Measurements from ENCODE around the gene SULT4A1. TPM values are rescaled to one million over a fixed set of nuclear protein-coding genes. Genes with fewer than 3 reads are reported as not detected.

SULT4A1 gene
- total and polyA plus RNA-seq, 10 donors = 0.35 to 5.1 (median 1.7) TPM

DNA sequence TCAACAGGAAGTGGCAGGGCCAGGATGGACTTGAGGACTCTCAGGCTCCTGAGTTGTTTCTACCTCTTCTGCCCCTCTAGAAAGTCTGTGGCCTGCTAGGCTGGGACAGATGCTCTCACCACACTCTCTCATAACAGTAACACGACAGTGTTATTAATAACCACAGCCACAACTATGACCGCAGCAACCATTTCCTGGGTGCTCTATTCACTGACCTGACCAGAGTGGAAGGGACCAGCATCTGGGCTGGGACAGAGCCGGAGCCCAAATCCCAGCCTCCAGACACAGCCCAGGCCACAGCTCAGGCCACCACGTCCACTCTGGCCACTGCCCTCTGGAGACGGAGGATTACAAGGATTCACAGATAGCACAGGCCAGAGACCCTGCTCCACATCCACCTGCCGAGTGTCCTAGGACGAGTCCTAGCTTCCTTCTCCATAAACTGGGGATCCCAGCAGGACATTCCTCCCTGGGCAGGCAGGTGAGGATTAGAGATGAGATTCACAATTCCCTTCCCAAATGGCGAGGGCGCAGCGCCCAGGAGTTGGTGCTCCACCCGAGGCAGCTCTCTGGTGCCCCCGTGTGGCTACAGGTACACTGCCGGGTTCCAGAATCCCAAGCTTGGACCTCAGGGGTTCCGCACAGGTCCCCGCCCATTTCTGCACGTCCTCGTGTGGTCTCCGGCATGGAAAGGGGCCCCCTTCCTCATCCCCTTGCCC is 22.4 kb upstream of the SULT4A1 start:
- H3K36me3 ChIP-seq = no peaks in the 10 kb centered on the region
- WGBS, 5 donors = 20 to 26% (median 21%) methylated on average over 18 of the region's 18 CpGs
- peak overlapping the region in 1 of 8 donors; percentile 28 for H3K4me3 ChIP-seq
- no peak overlapping the region for H3K27ac ChIP-seq
- DNase-seq = peak; percentile 82
- no peaks in the 10 kb centered on the region for H3K9me3 ChIP-seq
- TF ChIP-seq, protein P1, sequence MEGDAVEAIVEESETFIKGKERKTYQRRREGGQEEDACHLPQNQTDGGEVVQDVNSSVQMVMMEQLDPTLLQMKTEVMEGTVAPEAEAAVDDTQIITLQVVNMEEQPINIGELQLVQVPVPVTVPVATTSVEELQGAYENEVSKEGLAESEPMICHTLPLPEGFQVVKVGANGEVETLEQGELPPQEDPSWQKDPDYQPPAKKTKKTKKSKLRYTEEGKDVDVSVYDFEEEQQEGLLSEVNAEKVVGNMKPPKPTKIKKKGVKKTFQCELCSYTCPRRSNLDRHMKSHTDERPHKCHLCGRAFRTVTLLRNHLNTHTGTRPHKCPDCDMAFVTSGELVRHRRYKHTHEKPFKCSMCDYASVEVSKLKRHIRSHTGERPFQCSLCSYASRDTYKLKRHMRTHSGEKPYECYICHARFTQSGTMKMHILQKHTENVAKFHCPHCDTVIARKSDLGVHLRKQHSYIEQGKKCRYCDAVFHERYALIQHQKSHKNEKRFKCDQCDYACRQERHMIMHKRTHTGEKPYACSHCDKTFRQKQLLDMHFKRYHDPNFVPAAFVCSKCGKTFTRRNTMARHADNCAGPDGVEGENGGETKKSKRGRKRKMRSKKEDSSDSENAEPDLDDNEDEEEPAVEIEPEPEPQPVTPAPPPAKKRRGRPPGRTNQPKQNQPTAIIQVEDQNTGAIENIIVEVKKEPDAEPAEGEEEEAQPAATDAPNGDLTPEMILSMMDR (IDR thresholded peaks at IDR 0.05 in 8 of 11, conservative IDR thresholded peaks at IDR 0.05 in 3 of 11) = peak in 10 of 11 experiments; percentile 26 to 82 (median 62)
- no peak for TF ChIP-seq POLR2A (IDR thresholded peaks at IDR 0.05)
- no peak for TF ChIP-seq POLR2AphosphoS5 (IDR thresholded peaks at IDR 0.05)
- H3K27me3 ChIP-seq (replicated peaks in 1 of 7) = peaks cover 0 to 90% (median 18%) of the 10 kb centered on the region in 7 donors
- peaks cover 0 to 10% (median 6%) of the 10 kb centered on the region in 6 donors for H3K4me1 ChIP-seq
- intact Hi-C loops (cut with DNase I; ENCODE audit: low total_unique reads) = loop anchor here (10.0 kb wide), 1 partner anchor 490 kb away; no protein-coding TSS in a partner anchor

DNA sequence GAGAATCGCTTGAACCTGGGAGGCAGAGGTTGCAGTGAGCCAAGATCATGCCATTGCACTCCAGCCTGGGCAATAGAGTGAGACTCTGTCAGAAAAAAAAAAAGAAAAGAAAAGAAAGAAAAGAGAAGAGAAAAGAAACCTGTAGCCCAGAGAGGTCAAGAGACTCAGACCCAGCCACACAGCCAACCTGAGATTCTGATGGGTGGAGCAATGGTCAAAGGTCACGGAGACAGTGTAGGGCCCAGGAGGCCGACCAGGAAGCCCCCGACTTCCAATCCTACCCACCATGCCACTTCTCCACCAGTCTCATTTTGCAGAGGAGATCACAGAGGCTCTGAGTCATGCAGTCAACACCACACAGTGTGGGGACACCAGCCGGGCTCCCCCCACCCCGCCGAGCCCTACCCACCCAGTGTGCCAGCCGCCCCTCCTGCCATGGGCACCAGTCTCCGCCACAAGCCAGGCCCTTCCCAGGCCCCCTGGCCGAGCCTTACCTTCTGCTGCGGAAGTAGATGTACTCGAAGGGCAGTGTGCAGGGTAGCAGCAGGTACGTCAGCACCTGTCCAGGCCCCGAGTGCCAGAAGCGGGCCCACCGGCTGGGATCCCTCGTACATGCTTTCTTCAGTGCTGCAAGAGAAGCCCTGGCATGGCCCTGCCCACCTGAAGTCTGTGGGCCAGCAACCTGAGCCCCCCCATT is 21.6 kb upstream of the SULT4A1 start:
- Histone ChIP-seq H3K27me3 (replicated peaks in 1 of 7) (peaks cover 0 to 87% (median 10%) of the 10 kb centered on the region in 7 donors), H3K27ac (no peak overlapping the region), H3K36me3 (no peaks in the 10 kb centered on the region), H3K4me1 (peaks cover 0 to 10% (median 6%) of the 10 kb centered on the region in 6 donors), H3K4me3 (no peak overlapping the region), H3K9me3 (no peaks in the 10 kb centered on the region)
- intact Hi-C loops (cut with DNase I; ENCODE audit: low total_unique reads) = loop anchor here (10.0 kb wide), 1 partner anchor 489 kb away; no protein-coding TSS in a partner anchor
- TF ChIP-seq POLR2A (IDR thresholded peaks at IDR 0.05) = no peak
- TF ChIP-seq, protein P1 (IDR thresholded peaks at IDR 0.05 in 8 of 11, conservative IDR thresholded peaks at IDR 0.05 in 3 of 11) = no peak
- TF ChIP-seq POLR2AphosphoS5 (IDR thresholded peaks at IDR 0.05) = no peak
- peak; percentile 60 for DNase-seq
- WGBS, 5 donors = 84 to 93% (median 87%) methylated on average over 8 to 17 of the region's 17 CpGs

DNA sequence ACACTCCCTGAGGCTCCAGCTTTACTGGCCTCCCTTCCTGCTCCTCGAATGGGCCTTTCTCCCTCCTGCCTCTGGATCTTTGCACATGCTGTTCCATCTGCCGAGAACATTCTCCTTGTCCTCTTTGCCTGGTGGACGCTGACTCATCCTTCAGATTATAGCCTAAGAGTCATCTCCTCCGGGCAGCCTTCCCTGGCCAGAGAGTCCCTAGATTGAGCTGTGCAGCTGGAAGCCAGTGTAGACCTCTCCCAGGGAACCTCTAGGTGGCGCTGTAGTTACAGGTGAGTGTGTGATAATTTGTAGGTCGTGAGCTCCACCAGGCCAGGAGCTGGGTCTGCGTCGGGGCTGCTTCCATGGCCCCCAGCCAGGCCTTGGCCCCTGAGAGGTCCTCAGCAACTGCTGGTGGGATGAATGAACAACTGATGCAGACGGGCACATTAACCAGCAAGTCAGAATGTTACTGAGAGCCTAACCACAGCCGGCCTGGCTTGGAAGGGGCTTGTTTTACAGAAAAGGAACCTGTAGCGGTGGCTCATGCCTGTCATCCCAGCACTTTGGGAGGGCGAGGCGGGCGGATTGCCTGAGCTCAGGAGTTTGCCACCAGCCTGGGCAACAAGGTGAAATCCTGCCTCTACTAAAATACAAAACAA is 20.8 kb upstream of the SULT4A1 start:
- Histone ChIP-seq H3K36me3 (no peaks in the 10 kb centered on the region), H3K27ac (no peak overlapping the region), H3K27me3 (replicated peaks in 1 of 7) (peaks cover 0 to 89% (median 6%) of the 10 kb centered on the region in 7 donors), H3K4me1 (peaks cover 0 to 10% (median 6%) of the 10 kb centered on the region in 6 donors), H3K9me3 (no peaks in the 10 kb centered on the region), H3K4me3 (no peak overlapping the region)
- peak; percentile 56 for DNase-seq
- intact Hi-C loops (cut with DNase I; ENCODE audit: low total_unique reads) = loop anchor here (10.0 kb wide), 1 partner anchor 488 kb away; no protein-coding TSS in a partner anchor
- WGBS, 5 donors = 34 to 44% (median 39%) methylated on average over 13 to 14 of the region's 14 CpGs
- TF ChIP-seq POLR2AphosphoS5 (IDR thresholded peaks at IDR 0.05) = no peak
- TF ChIP-seq, protein P1 (IDR thresholded peaks at IDR 0.05 in 8 of 11, conservative IDR thresholded peaks at IDR 0.05 in 3 of 11) = peak in 7 of 11 experiments; percentile 24 to 64 (median 53)

Data from spleen (tissue), 11 donors.